ENCODE measurements around the gene CTBP2. TPM values are rescaled to one million over a fixed set of nuclear protein-coding genes. Genes with fewer than 3 reads are reported as not detected.

CTBP2 gene
- total RNA-seq, 1 donor from 2014 or later: 123 TPM

DNA sequence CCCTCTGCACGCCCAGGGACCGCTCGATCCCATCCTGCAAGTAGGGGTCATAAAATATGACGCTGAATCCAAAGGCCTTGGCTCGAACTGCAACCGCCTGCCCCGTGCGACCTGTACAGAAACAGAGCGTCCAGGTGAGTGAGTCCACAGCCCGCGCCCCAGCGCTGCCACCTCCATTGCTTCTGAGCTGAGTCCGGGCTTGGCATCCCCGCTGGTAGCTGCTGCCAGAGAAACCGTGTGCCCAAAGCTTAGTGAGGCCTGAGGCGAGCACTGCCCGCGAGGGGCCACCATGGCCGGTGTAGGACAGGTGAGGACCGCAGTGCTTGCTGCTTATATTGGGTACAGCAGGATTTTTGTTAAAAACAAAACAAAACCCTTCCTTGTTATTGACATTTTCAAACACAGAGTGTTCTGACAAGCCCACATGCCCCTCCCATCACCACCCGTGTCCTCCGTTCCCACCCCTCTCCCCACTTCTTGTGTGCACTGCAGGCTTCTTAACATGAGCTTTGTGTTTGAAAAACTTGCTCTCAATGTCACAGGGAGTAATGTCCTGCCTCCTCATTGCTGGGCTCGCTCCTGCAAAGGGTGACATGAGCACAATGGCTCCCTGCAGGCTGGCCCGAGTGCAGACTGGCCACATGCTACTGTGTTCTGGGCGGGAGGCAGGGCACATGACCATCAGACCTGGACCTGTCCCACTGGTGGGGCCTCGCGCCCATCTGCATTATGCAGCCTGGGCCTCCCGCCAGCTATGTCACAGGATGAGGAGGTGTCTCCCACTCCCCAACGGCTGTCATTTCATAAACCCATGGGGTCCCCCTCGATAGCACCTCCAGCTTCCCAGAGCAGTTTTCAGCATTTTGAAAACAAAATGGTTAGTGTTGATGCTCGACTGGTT is 165.5 kb downstream of the CTBP2 start:
- Histone ChIP-seq H3K36me3 (ENCODE audit: control insufficient read depth, insufficient read depth, low read length) (peaks cover 49% of the 10 kb centered on the region), H3K27me3 (ENCODE audit: control insufficient read depth, insufficient read depth, low read length) (no peaks in the 10 kb centered on the region), H3K4me3 (ENCODE audit: low read depth, low read length) (no peak overlapping the region)
- FAIRE-seq (no peak), DNase-seq (ENCODE audit: low read depth) (no peak)
- no peak for TF ChIP-seq CTCF (IDR thresholded peaks at IDR 0.05; ENCODE audit: insufficient read depth, low read length, severe bottlenecking)

DNA sequence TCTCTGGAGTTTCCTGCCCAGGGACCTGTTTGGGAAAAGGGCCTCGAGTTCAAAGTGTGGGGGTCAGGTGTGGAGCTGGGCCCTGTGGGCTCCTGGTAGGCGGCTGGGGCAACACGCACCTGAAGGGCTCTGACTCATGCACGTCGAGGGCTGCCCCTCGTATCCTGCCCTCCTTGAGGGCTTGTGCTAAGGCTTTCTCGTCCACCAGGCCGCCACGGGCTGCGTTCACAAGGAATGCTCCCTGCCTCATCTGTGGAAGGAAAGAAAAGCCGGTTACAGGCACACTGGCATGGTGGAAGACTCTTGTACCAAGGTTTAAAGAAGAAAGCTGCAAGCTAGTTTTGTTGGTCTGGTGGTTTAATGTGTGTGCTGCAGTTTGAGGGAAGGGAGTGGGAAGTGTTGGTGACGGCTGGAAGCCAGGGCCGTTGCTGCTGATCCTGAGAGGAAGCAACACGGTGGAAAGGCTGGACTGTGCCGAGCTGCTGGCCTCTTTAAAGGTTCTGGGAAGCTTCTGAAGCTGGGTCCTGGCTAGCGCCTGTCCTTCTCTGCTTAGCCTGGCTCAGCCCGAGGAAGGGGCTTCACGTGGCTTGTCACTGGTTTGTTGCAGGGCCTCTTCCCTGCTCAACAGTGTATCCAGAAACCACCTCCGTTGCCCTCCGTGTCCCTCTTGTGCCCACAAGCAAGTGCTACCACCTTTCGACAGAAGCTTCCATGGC is 166.5 kb downstream of the CTBP2 start:
- no peak for TF ChIP-seq CTCF (IDR thresholded peaks at IDR 0.05; ENCODE audit: insufficient read depth, low read length, severe bottlenecking)
- peaks cover 46% of the 10 kb centered on the region for H3K36me3 ChIP-seq (ENCODE audit: control insufficient read depth, insufficient read depth, low read length)
- no peak overlapping the region for H3K4me3 ChIP-seq (ENCODE audit: low read depth, low read length)
- no peaks in the 10 kb centered on the region for H3K27me3 ChIP-seq (ENCODE audit: control insufficient read depth, insufficient read depth, low read length)
- FAIRE-seq (no peak), DNase-seq (ENCODE audit: low read depth) (no peak)

- FAIRE-seq (no peak), DNase-seq (ENCODE audit: low read depth) (no peak)
- Histone ChIP-seq H3K27me3 (ENCODE audit: control insufficient read depth, insufficient read depth, low read length) (no peaks in the 10 kb centered on the region), H3K36me3 (ENCODE audit: control insufficient read depth, insufficient read depth, low read length) (peaks cover 42% of the 10 kb centered on the region), H3K4me3 (ENCODE audit: low read depth, low read length) (no peak overlapping the region)
- no peak for TF ChIP-seq CTCF (IDR thresholded peaks at IDR 0.05; ENCODE audit: insufficient read depth, low read length, severe bottlenecking)
These were observed 167.0 kb downstream of the CTBP2 start for GRCh38 chr10:124993345-124993708.

DNA sequence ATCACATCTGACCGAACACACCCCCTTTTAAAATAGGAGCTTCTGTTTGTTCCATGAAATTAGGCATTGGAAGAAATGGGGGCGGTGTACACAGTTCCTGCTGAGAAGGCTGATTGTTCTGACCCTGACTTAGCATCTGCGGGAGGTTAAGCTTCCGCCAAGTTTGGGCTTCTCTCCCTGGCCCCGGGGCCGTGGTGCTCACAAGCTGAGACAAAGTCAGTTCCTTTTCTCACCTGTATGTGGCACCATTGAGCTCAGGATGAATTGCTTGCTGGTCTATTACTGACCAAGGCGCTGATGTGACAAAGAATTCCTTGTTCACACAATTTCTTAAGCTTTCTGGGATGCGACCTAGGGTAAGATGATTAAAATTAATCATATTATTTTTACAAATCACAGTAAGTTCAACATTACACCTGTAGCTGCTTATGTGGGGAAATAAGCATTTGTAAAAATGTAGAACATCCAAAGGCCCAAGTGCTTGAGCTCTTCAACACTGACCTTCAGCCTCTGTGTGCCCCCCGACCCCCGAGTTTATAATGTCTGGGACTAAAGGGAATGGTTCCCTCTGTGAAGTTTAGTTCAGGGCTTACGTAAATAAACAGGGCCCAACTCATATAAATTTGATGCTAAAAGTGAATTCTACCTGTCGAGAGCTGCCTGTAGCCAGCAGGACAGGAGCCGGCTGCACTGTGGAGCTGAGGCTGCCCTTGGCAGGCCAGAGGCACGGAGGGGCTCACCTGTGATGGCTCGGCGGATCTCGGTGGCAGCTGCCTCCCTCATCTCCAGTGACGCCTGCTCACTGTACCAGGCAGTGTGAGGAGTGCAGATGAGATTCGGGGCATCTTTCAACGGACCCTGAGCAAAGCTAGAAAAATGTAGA is 167.7 kb downstream of the CTBP2 start:
- peak; percentile 48 for DNase-seq (ENCODE audit: low read depth)
- H3K27me3 ChIP-seq (ENCODE audit: control insufficient read depth, insufficient read depth, low read length): no peaks in the 10 kb centered on the region
- FAIRE-seq: no peak
- no peak overlapping the region for H3K4me3 ChIP-seq (ENCODE audit: low read depth, low read length)
- peak; percentile 47 for TF ChIP-seq CTCF (IDR thresholded peaks at IDR 0.05; ENCODE audit: insufficient read depth, low read length, severe bottlenecking)
- peaks cover 39% of the 10 kb centered on the region for H3K36me3 ChIP-seq (ENCODE audit: control insufficient read depth, insufficient read depth, low read length)

GRCh38 chr10:124991835-124992234 is 168.5 kb downstream of the CTBP2 start:
- H3K36me3 ChIP-seq (ENCODE audit: control insufficient read depth, insufficient read depth, low read length): peaks cover 37% of the 10 kb centered on the region

More at GRCh38 chr10:124991835-124992234, 168.5 kb downstream of the CTBP2 start:
- no peak overlapping the region for H3K4me3 ChIP-seq (ENCODE audit: low read depth, low read length)
- no peak for TF ChIP-seq CTCF (IDR thresholded peaks at IDR 0.05; ENCODE audit: insufficient read depth, low read length, severe bottlenecking)
- H3K27me3 ChIP-seq (ENCODE audit: control insufficient read depth, insufficient read depth, low read length): no peaks in the 10 kb centered on the region
- no peak for FAIRE-seq
- no peak for DNase-seq (ENCODE audit: low read depth)
